GM12878 (cell line): Measurements from ENCODE around the gene ZNF212.

Source experiments
- FOXM1 ChIP-seq: IDR thresholded peaks from 2 replicates; pipeline ENCODE4 v1.6.1; 2012; ENCODE audit warnings: low read depth, mild to moderate bottlenecking, inconsistent platforms, low read length, moderate library complexity
- POLR2A ChIP-seq: IDR thresholded peaks from 2 replicates; pipeline ENCODE4 v1.6.1; 2011; ENCODE audit warnings: low read depth, mild to moderate bottlenecking, low read length
- POLR2AphosphoS5 ChIP-seq: IDR thresholded peaks from 2 replicates; pipeline ENCODE4 v1.6.1; 2011; ENCODE audit warnings: mild to moderate bottlenecking, low read length, inconsistent platforms
- RBBP5 ChIP-seq: fragments of 200-600 bp; sonication (generic); conservative IDR thresholded peaks from 2 replicates; pipeline ENCODE4 v1.6.1; 2016
- SP1 ChIP-seq: IDR thresholded peaks from one replicate; pipeline ENCODE4 v1.6.1; 2011; ENCODE audit warnings: low read depth, low read length
- USF1 ChIP-seq: IDR thresholded peaks from 2 replicates; pipeline ENCODE4 v1.6.1; 2011; ENCODE audit warnings: borderline replicate concordance, low read depth, mild to moderate bottlenecking, moderate library complexity, mixed read lengths, low read length; ENCODE audit not compliant: insufficient read depth; ENCODE audit errors: extremely low read length
- USF2 ChIP-seq: IDR thresholded peaks from 2 replicates; pipeline ENCODE4 v1.6.1; 2011; ENCODE audit warnings: low read depth, low read length, improper control_type of control experiment, borderline replicate concordance
- ZBTB11 ChIP-seq: fragments of 450-650 bp; formaldehyde crosslinking; IDR thresholded peaks from 2 replicates; pipeline ENCODE4 v1.5.0; 2022; ENCODE audit warnings: mild to moderate bottlenecking, missing genetic modification characterization
- TF ChIP-seq, protein P1 (sequence below), 3 experiments: IDR thresholded peaks in 2 of 3; conservative IDR thresholded peaks in 1 of 3; 2 replicates each; pipeline ENCODE4 v1.5.1; 2011; ENCODE audit warnings: low read depth in 3 of 3, low read length in 3 of 3, mild to moderate bottlenecking in 3 of 3, control low read depth in 2 of 3, moderate library complexity in 2 of 3, inconsistent platforms in 1 of 3, mixed read lengths in 1 of 3; ENCODE audit not compliant: control insufficient read depth in 2 of 3, insufficient read depth in 1 of 3; ENCODE audit errors: extremely low read depth in 1 of 3
- TF ChIP-seq, protein P2 (sequence below): IDR thresholded peaks from 2 replicates; pipeline ENCODE4 v1.6.1; 2012; ENCODE audit warnings: low read depth, low read length, improper control_type of control experiment

- TF ChIP-seq, protein P1, sequence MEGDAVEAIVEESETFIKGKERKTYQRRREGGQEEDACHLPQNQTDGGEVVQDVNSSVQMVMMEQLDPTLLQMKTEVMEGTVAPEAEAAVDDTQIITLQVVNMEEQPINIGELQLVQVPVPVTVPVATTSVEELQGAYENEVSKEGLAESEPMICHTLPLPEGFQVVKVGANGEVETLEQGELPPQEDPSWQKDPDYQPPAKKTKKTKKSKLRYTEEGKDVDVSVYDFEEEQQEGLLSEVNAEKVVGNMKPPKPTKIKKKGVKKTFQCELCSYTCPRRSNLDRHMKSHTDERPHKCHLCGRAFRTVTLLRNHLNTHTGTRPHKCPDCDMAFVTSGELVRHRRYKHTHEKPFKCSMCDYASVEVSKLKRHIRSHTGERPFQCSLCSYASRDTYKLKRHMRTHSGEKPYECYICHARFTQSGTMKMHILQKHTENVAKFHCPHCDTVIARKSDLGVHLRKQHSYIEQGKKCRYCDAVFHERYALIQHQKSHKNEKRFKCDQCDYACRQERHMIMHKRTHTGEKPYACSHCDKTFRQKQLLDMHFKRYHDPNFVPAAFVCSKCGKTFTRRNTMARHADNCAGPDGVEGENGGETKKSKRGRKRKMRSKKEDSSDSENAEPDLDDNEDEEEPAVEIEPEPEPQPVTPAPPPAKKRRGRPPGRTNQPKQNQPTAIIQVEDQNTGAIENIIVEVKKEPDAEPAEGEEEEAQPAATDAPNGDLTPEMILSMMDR (IDR thresholded peaks at IDR 0.05 in 2 of 3, conservative IDR thresholded peaks at IDR 0.05 in 1 of 3; ENCODE audit: control insufficient read depth in 2 of 3, extremely low read depth in 1 of 3, insufficient read depth in 1 of 3, low read depth in 3 of 3, low read length in 3 of 3) = no peak
- TF ChIP-seq USF1 (no peak), ZBTB11 (CRISPR knock-in tag) (no peak), RBBP5 (no peak), POLR2AphosphoS5 (no peak), FOXM1 (no peak), USF2 (no peak), SP1 (no peak), POLR2A (no peak)
- TF ChIP-seq, protein P2, sequence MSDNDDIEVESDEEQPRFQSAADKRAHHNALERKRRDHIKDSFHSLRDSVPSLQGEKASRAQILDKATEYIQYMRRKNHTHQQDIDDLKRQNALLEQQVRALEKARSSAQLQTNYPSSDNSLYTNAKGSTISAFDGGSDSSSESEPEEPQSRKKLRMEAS = no peak
Measured at GRCh38 chr7:149197675-149198074, 41.8 kb upstream of the ZNF212 start.
